Uterus (tissue), 4 donors: ENCODE data around the gene OR2AT4. TPM values are rescaled to one million over a fixed set of nuclear protein-coding genes. Genes with fewer than 3 reads are reported as not detected.

Experiments used
- DNase-seq, 2 donors: peaks; one replicate each; pipeline ENCODE4 v3.0.0-alpha.2; 2019 to 2020
- H3K27ac ChIP-seq, 2 donors: fragments of 200-600 bp; sonication (generic); 1 replicate in 1 of 2; 2 replicates in 1 of 2; pipeline ENCODE4 v1.5.1; 2016 to 2018
- H3K27me3 ChIP-seq, 2 donors: fragments of 200-600 bp; sonication (generic); one replicate each; pipeline ENCODE4 v1.5.1; 2018 to 2019; ENCODE audit warnings: control low read depth in 1 of 2
- H3K36me3 ChIP-seq, 2 donors: fragments of 200-600 bp; sonication (generic); one replicate each; pipeline ENCODE4 v1.5.1; 2019; ENCODE audit warnings: control low read depth in 1 of 2
- H3K4me1 ChIP-seq, 2 donors: fragments of 200-600 bp; sonication (generic); one replicate each; pipeline ENCODE4 v1.5.1; 2018 to 2019; ENCODE audit warnings: control low read depth in 1 of 2
- H3K4me3 ChIP-seq, 2 donors: fragments of 200-600 bp; sonication (generic); 1 replicate in 1 of 2; 2 replicates in 1 of 2; pipeline ENCODE4 v1.5.1; 2018 to 2019; ENCODE audit warnings: mild to moderate bottlenecking in 1 of 2
- H3K9me3 ChIP-seq, 2 donors: fragments of 200-600 bp; sonication (generic); one replicate each; pipeline ENCODE4 v1.5.1; 2019; ENCODE audit warnings: control low read depth in 1 of 2
- CTCF ChIP-seq, 4 experiments: fragments of 200-600 bp in 2 of 4; fragments of 450-650 bp in 2 of 4; sonication (generic) in 2 of 4; IDR thresholded peaks; one replicate each; pipeline ENCODE4 v1.5.1; 2016 to 2019; ENCODE audit warnings: antibody characterized with exemption in 4 of 4, mild to moderate bottlenecking in 2 of 4, moderate library complexity in 1 of 4
- POLR2A ChIP-seq, 2 donors: fragments of 450-650 bp; IDR thresholded peaks; one replicate each; pipeline ENCODE4 v1.6.1; 2016; ENCODE audit warnings: antibody characterized with exemption in 2 of 2, mild to moderate bottlenecking in 1 of 2, moderate library complexity in 1 of 2
- intact Hi-C: fragments of 100-400 bp; cut with DNase I; formaldehyde crosslinking; loops from one replicate; pipeline ENCODE4 v1.15.1; 2023; ENCODE audit warnings: low total_unique reads
- total RNA-seq, 4 donors: library from RNA; depleted of rRNA in 3 of 4; stranded (reverse); fragments of >200 nt in 3 of 4; gene quantifications; one replicate each; pipeline versions ENCODE4 v1.1.0 to v1.2.4, GENCODE V29; 2014 to 2023
- donor health status: DM: yes; HTN: yes; CAD: no.

The OR2AT4 gene
- total RNA-seq, 4 donors from 2014 or later: not detected

GRCh38 chr11:75032550-75032935, 64.1 kb downstream of the OR2AT4 start:
- Histone ChIP-seq H3K27ac (no peak overlapping the region), H3K9me3 (no peaks in the 10 kb centered on the region), H3K27me3 (no peaks in the 10 kb centered on the region), H3K4me3 (no peak overlapping the region), H3K36me3 (no peaks in the 10 kb centered on the region), H3K4me1 (no peaks in the 10 kb centered on the region)
- intact Hi-C loops: no loop called here
- DNase-seq: no peak
- TF ChIP-seq POLR2A (IDR thresholded peaks at IDR 0.05): no peak
- TF ChIP-seq CTCF (IDR thresholded peaks at IDR 0.05): no peak

- Histone ChIP-seq H3K36me3 (no peaks in the 10 kb centered on the region), H3K4me1 (no peaks in the 10 kb centered on the region), H3K27me3 (no peaks in the 10 kb centered on the region), H3K9me3 (no peaks in the 10 kb centered on the region), H3K27ac (no peak overlapping the region), H3K4me3 (no peak overlapping the region)
- intact Hi-C loops: no loop called here
- DNase-seq: peak; percentile 39 to 49
- TF ChIP-seq POLR2A (IDR thresholded peaks at IDR 0.05) (no peak), CTCF (IDR thresholded peaks at IDR 0.05) (peak; percentile 44 to 53 (median 50))
Observed at GRCh38 chr11:75031771-75032549, 64.7 kb downstream of the OR2AT4 start.

Other genes starting within 250 kb of the OR2AT4 start
- 10 to 100 TPM in 3 of 4 donors, 1 to 10 TPM in 1; 5.9 to 74.2 (median 26.9) TPM for gene XRRA1, start 147.8 kb downstream of the OR2AT4 start, total RNA-seq
- 100 to 1,000 TPM in 1 of 4 donors, 10 to 100 TPM in 2, 1 to 10 TPM in 1; 4.9 to 126 (median 28.0) TPM for gene SPCS2, start 147.6 kb downstream of the OR2AT4 start, total RNA-seq
- gene NEU3, start 107.9 kb downstream of the OR2AT4 start, total RNA-seq: 10 to 100 TPM; 10.9 to 50.0 (median 13.3) TPM
- 10 to 100 TPM; 11.8 to 58.1 (median 31.8) TPM for gene SLCO2B1, start 54.2 kb upstream of the OR2AT4 start, total RNA-seq
- 1 to 10 TPM in 2 of 4 donors, under 1 TPM in 1, not detected in 1; 0.29 to 2.8 (median 1.0) TPM for gene TPBGL, start 143.9 kb upstream of the OR2AT4 start, total RNA-seq